Mesenchymal stem cell (in vitro differentiated cells and primary cell): Measurements from ENCODE around the gene ANKRD1.

Experiments
- DNase-seq: peaks from one replicate; pipeline ENCODE4 v3.0.0-alpha.2; 2013
- H2AFZ ChIP-seq: one replicate; pipeline ENCODE4 v1.6.1; 2013; ENCODE audit warnings: low read depth, mild to moderate bottlenecking, control low read depth, inconsistent platforms, low read length, moderate library complexity
- H2AK5ac ChIP-seq: 2 replicates; pipeline ENCODE4 v1.6.1; 2013; ENCODE audit warnings: low read length, moderate library complexity, mild to moderate bottlenecking, inconsistent platforms; ENCODE audit not compliant: severe bottlenecking
- H2BK120ac ChIP-seq: one replicate; pipeline ENCODE4 v1.6.1; 2013; ENCODE audit warnings: low read depth, mild to moderate bottlenecking, inconsistent platforms, low read length, moderate library complexity
- H2BK12ac ChIP-seq, 2 experiments: one replicate each; pipeline ENCODE4 v1.6.1; 2013; ENCODE audit warnings: inconsistent platforms in 2 of 2, low read length in 2 of 2, mild to moderate bottlenecking in 2 of 2, moderate library complexity in 2 of 2, control low read depth in 1 of 2
- H2BK15ac ChIP-seq: one replicate; pipeline ENCODE4 v1.6.1; 2013; ENCODE audit warnings: mild to moderate bottlenecking, low read depth, inconsistent platforms; ENCODE audit not compliant: poor library complexity, severe bottlenecking
- H2BK5ac ChIP-seq: 2 replicates; pipeline ENCODE4 v1.6.1; 2013; ENCODE audit warnings: low read depth, mild to moderate bottlenecking, low read length, control low read depth, inconsistent platforms; ENCODE audit not compliant: poor library complexity, severe bottlenecking
- H3K14ac ChIP-seq, 2 experiments: one replicate each; pipeline ENCODE4 v1.6.1; 2013; ENCODE audit warnings: inconsistent platforms in 2 of 2, low read length in 2 of 2, control low read depth in 1 of 2, mild to moderate bottlenecking in 1 of 2, moderate library complexity in 1 of 2
- H3K18ac ChIP-seq, 2 experiments: one replicate each; pipeline ENCODE4 v1.6.1; 2013; ENCODE audit warnings: inconsistent platforms in 2 of 2, low read length in 2 of 2, control low read depth in 1 of 2, low read depth in 1 of 2, mild to moderate bottlenecking in 1 of 2
- H3K23ac ChIP-seq, 2 experiments: one replicate each; pipeline ENCODE4 v1.6.1; 2013; ENCODE audit warnings: inconsistent platforms in 2 of 2, low read length in 2 of 2, mild to moderate bottlenecking in 2 of 2, moderate library complexity in 2 of 2, control low read depth in 1 of 2
- H3K27ac ChIP-seq: 2 replicates; pipeline ENCODE4 v1.5.1; 2013; ENCODE audit warnings: mild to moderate bottlenecking, moderate library complexity, low read length, control low read depth, inconsistent platforms; ENCODE audit not compliant: poor library complexity, severe bottlenecking
- H3K27me3 ChIP-seq, 2 experiments: 2 replicates each; pipeline versions ENCODE4 v1.6.1 to v1.7.0; 2013; ENCODE audit warnings: low read length in 2 of 2, mild to moderate bottlenecking in 2 of 2, moderate library complexity in 2 of 2, control low read depth in 1 of 2, inconsistent platforms in 1 of 2; ENCODE audit not compliant: control insufficient read depth in 1 of 2, insufficient read depth in 1 of 2
- H3K36me3 ChIP-seq, 2 experiments: 2 replicates each; pipeline versions ENCODE4 v1.6.1 to v1.7.0; 2013; ENCODE audit warnings: low read length in 2 of 2, control low read depth in 1 of 2, inconsistent platforms in 1 of 2, low read depth in 1 of 2, mild to moderate bottlenecking in 1 of 2; ENCODE audit not compliant: insufficient read depth in 2 of 2, control insufficient read depth in 1 of 2
- H3K4ac ChIP-seq, 2 experiments: one replicate each; pipeline ENCODE4 v1.6.1; 2013; ENCODE audit warnings: inconsistent platforms in 2 of 2, low read length in 2 of 2, mild to moderate bottlenecking in 2 of 2, moderate library complexity in 2 of 2, control low read depth in 1 of 2, low read depth in 1 of 2
- H3K4me1 ChIP-seq: 2 replicates; pipeline ENCODE4 v1.6.1; 2013; ENCODE audit warnings: low read depth, low read length, control low read depth; ENCODE audit not compliant: control insufficient read depth, insufficient read depth
- H3K4me2 ChIP-seq: 2 replicates; pipeline ENCODE4 v1.6.1; 2013; ENCODE audit warnings: low read length, mild to moderate bottlenecking, inconsistent platforms; ENCODE audit not compliant: poor library complexity, severe bottlenecking
- H3K4me3 ChIP-seq, 2 experiments: 2 replicates each; pipeline versions ENCODE4 v1.5.1 to v1.7.0; 2013; ENCODE audit warnings: low read length in 2 of 2, mild to moderate bottlenecking in 2 of 2, control low read depth in 1 of 2, low read depth in 1 of 2; ENCODE audit not compliant: insufficient read depth in 1 of 2
- H3K79me1 ChIP-seq: replicated peaks from 2 replicates; pipeline ENCODE4 v1.6.1; 2013; ENCODE audit warnings: mild to moderate bottlenecking, control low read depth, low read length, inconsistent platforms; ENCODE audit not compliant: poor library complexity, severe bottlenecking
- H3K9ac ChIP-seq: 2 replicates; pipeline ENCODE4 v1.7.0; 2013; ENCODE audit warnings: mild to moderate bottlenecking, low read length, moderate library complexity
- H3K9me3 ChIP-seq: 2 replicates; pipeline ENCODE4 v1.7.0; 2013; ENCODE audit warnings: mild to moderate bottlenecking, low read length; ENCODE audit not compliant: control insufficient read depth
- H4K8ac ChIP-seq: one replicate; pipeline ENCODE4 v1.6.1; 2013; ENCODE audit warnings: inconsistent platforms, mild to moderate bottlenecking, low read length, moderate library complexity
- H4K91ac ChIP-seq: one replicate; pipeline ENCODE4 v1.6.1; 2013; ENCODE audit warnings: mild to moderate bottlenecking, low read length, inconsistent platforms
- WGBS: methylation state at CpG from one replicate; pipeline ENCODE4 v1.1.7; 2013; ENCODE audit warnings: mixed read lengths; 5-methylcytosine and 5-hydroxymethylcytosine counted together

Gene ANKRD1

DNA sequence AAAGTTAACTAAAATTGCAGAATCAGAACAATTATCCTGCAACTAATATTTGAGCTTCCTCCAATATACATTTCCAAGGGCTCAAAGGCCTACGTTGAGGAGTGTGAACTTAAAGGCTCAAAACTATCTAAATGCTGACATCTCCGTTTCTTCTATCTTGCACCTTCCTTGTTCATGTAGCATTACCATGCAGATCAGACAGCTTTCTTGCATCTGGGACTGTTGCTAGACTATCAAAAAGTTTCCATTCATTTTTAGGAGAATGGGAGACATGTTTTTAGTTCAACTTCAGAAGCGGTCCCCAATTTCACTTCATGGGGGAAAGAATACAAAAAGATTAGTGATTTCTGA lies 2.9 kb downstream of the ANKRD1 start:
- WGBS = 66% methylated on average over 3 of the region's 3 CpGs
- Histone ChIP-seq H3K79me1 (peaks cover 1% of the 10 kb centered on the region), H2AFZ (no peak overlapping the region), H2BK12ac (no peak overlapping the region), H3K4me3 (no peak overlapping the region), H3K23ac (no peak overlapping the region), H2AK5ac (no peak overlapping the region), H4K8ac (no peak overlapping the region), H3K9ac (no peak overlapping the region), H3K14ac (no peak overlapping the region), H4K91ac (no peak overlapping the region), H3K27ac (peak overlapping the region; percentile 31), H3K18ac (peak overlapping the region in 1 of 2 experiments; percentile 60), H2BK120ac (no peak overlapping the region), H2BK5ac (no peak overlapping the region), H2BK15ac (no peak overlapping the region), H3K27me3 (no peaks in the 10 kb centered on the region), H3K4ac (no peak overlapping the region), H3K36me3 (peaks cover 0 to 5% of the 10 kb centered on the region in 2 experiments), H3K4me1 (peaks cover 2% of the 10 kb centered on the region), H3K9me3 (no peaks in the 10 kb centered on the region), H3K4me2 (no peak overlapping the region)
- peak; percentile 30 for DNase-seq

DNA sequence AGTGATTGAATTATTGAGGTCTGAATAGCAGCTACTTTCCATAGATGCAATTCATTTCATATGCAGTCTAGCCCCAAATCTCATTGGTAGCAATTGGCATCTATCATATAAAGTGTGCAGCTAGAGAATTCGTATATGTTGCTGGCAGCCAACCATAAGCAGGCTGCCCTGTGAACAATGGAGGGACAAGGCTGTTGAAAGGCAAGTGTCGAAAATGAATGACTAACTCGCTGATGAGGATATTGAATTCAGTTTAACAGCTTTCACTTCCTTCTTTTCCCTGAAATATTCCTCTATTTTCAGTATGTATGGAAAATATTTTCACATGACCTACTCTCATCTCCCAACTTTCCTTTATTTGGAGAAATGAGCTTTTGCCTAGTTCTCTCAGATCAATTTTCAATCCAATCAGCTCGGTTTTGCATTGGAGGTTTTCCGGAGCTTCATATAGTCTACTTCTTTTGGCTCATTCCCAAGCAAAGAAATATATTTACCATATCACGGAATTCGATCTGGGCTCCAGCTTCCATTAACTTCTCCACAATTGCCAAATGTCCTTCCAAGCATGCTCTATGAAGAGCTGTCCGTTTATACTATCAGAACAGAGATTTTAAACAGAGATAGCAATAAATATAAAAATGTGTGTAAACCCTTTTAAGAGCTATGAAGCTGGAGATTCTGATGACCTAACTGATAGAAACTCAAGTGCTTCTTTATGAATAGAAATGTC lies 3.5 kb downstream of the ANKRD1 start:
- Histone ChIP-seq H3K14ac (no peak overlapping the region), H4K8ac (peak overlapping the region; percentile 69), H3K36me3 (peaks cover 0 to 5% of the 10 kb centered on the region in 2 experiments), H3K9ac (no peak overlapping the region), H3K23ac (no peak overlapping the region), H3K9me3 (no peaks in the 10 kb centered on the region), H3K18ac (peak overlapping the region in 1 of 2 experiments; percentile 94), H2BK120ac (no peak overlapping the region), H2AK5ac (no peak overlapping the region), H3K4me1 (peaks cover 2% of the 10 kb centered on the region), H3K27ac (no peak overlapping the region), H2BK12ac (peak overlapping the region; percentile 17 to 73), H3K4me3 (no peak overlapping the region), H2AFZ (no peak overlapping the region), H3K79me1 (peaks cover 1% of the 10 kb centered on the region), H3K27me3 (no peaks in the 10 kb centered on the region), H2BK5ac (no peak overlapping the region), H3K4ac (no peak overlapping the region), H2BK15ac (no peak overlapping the region), H4K91ac (no peak overlapping the region), H3K4me2 (peak overlapping the region; percentile 21)
- DNase-seq = peak; percentile 26
- WGBS = 47% methylated on average over 5 of the region's 8 CpGs

DNA sequence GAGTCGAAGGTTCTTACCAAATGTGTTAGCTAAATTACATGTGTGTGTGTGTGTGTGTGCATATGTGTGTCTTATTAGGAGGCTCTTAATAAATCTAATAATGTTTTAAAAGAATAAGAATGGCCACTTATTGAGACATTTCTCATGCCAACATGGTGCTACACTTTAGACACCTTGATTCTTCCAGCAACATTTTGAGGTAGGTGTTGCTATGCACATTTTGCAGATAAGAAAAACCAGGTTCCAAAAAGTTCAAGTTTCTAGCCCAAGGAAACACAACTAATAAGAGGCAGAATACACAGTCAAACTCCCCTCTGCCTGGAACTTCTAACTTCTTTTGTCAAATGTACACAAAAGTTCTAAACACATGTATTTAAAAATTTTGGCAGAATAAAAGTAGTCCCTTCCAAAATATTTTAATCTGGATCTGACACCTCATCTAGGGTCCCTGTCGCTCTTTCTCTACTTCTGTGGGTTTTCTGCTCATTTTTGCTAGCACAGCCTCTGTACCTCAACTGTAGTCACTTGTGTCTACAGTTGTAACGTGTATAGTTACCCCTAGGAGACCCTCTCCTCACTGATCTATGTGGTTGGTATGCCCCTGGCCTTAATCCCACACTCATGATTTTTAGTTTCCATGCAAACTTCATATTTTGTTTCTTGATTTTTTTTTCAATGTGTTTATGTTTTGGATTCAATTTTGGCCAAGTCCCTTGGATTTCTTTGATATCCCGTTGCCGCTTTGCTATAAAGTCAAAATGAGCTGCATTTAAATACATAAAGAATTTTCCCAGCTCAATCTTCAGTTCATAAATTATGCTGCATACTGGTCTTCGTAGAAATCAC lies 4.3 kb downstream of the ANKRD1 start:
- Histone ChIP-seq H2BK120ac (no peak overlapping the region), H2AFZ (no peak overlapping the region), H3K18ac (peak overlapping the region; percentile 43 to 49), H3K36me3 (peaks cover 0 to 5% of the 10 kb centered on the region in 2 experiments), H3K4me2 (no peak overlapping the region), H3K14ac (no peak overlapping the region), H4K8ac (no peak overlapping the region), H2BK15ac (no peak overlapping the region), H4K91ac (no peak overlapping the region), H3K27me3 (no peaks in the 10 kb centered on the region), H3K9me3 (no peaks in the 10 kb centered on the region), H2AK5ac (no peak overlapping the region), H3K4me1 (peaks cover 2% of the 10 kb centered on the region), H3K27ac (peak overlapping the region; percentile 25), H2BK12ac (no peak overlapping the region), H2BK5ac (no peak overlapping the region), H3K79me1 (peaks cover 1% of the 10 kb centered on the region), H3K23ac (no peak overlapping the region), H3K4ac (no peak overlapping the region), H3K4me3 (no peak overlapping the region), H3K9ac (no peak overlapping the region)
- 95% methylated on average over 4 of the region's 6 CpGs for WGBS
- no peak for DNase-seq

DNA sequence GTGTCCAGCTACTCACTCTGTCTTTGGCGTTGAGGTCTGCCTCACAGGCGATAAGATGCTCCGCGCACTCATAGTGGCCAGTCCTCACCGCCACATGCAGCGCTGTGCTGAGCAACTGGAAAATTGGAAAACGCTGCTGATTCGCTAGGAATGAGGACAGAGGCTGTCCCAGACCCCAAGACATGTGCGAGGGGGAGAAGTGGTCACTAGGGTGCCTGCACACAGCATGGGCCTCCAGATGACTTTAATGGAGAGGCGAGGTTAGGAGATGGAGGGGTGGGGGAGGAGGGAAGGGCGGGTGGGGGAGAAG lies 5.2 kb downstream of the ANKRD1 start:
- no peaks in the 10 kb centered on the region for H3K9me3 ChIP-seq
- H2BK12ac ChIP-seq = peak overlapping the region in 1 of 2 experiments; percentile 82
- peak overlapping the region in 1 of 2 experiments; percentile 13 for H3K18ac ChIP-seq
- no peak overlapping the region for H3K14ac ChIP-seq
- WGBS = 94% methylated on average over 11 of the region's 11 CpGs
- no peak overlapping the region for H3K4me2 ChIP-seq
- peaks cover 1% of the 10 kb centered on the region for H3K79me1 ChIP-seq
- no peak for DNase-seq
- peaks cover 0 to 5% of the 10 kb centered on the region in 2 experiments for H3K36me3 ChIP-seq
- H3K4ac ChIP-seq = no peak overlapping the region
- H2BK120ac ChIP-seq = no peak overlapping the region
- H3K4me1 ChIP-seq = peaks cover 2% of the 10 kb centered on the region
- peak overlapping the region; percentile 49 for H4K8ac ChIP-seq
- no peak overlapping the region for H3K23ac ChIP-seq
- no peaks in the 10 kb centered on the region for H3K27me3 ChIP-seq
- no peak overlapping the region for H2BK5ac ChIP-seq
- no peak overlapping the region for H2AK5ac ChIP-seq
- no peak overlapping the region for H2BK15ac ChIP-seq
- H2AFZ ChIP-seq = no peak overlapping the region
- H3K9ac ChIP-seq = no peak overlapping the region
- no peak overlapping the region for H3K4me3 ChIP-seq
- no peak overlapping the region for H3K27ac ChIP-seq
- peak overlapping the region; percentile 77 for H4K91ac ChIP-seq
